GM12874 (cell line): ENCODE measurements around the gene PDXK.

Experiments used
- TF ChIP-seq, protein P1 (sequence below): IDR thresholded peaks from 2 replicates; pipeline ENCODE4 v1.5.1; 2011; ENCODE audit warnings: low read depth, mild to moderate bottlenecking, control low read depth, low read length, moderate library complexity; ENCODE audit not compliant: insufficient read depth

Gene PDXK

DNA sequence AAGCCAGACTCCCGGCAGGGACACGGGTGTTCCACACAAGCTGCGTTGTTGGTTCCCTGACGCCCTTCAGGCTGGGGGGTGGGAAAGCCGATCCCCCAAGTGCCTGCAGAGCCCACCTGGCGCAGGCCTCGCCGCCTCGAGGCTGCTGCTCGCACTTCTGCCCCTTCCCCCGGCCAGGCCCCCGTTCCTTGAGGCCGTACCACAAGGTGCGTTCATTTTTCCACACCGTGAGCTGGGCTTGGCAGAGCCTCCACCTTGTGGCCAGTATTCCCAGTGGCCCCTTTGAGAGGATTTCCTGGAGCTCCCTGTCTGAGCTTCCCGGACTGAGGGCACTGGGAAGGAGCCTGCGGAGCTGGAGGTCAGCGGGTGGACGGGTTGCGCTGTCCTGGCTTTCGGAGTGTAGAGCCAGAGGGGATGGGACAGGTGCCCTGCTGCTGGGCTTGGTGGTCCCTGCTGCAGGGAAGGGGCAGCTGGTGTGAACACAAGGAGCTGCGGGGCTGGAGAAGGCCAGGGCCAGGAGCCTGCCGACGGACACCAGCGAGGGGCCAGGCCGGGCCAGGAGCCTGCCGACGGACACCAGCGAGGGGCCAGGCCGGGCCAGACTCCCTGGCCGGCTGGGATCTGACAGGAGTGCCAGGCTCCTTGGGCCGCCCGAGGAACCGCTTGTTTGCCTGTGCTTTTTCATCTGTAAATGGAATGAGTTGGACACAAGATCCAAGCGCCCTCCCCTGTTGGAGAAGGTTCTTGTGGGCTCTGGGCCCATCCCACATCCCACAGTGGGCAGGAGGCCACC lies 18.4 kb downstream of the PDXK start:
- TF ChIP-seq, protein P1, sequence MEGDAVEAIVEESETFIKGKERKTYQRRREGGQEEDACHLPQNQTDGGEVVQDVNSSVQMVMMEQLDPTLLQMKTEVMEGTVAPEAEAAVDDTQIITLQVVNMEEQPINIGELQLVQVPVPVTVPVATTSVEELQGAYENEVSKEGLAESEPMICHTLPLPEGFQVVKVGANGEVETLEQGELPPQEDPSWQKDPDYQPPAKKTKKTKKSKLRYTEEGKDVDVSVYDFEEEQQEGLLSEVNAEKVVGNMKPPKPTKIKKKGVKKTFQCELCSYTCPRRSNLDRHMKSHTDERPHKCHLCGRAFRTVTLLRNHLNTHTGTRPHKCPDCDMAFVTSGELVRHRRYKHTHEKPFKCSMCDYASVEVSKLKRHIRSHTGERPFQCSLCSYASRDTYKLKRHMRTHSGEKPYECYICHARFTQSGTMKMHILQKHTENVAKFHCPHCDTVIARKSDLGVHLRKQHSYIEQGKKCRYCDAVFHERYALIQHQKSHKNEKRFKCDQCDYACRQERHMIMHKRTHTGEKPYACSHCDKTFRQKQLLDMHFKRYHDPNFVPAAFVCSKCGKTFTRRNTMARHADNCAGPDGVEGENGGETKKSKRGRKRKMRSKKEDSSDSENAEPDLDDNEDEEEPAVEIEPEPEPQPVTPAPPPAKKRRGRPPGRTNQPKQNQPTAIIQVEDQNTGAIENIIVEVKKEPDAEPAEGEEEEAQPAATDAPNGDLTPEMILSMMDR = no peak

DNA sequence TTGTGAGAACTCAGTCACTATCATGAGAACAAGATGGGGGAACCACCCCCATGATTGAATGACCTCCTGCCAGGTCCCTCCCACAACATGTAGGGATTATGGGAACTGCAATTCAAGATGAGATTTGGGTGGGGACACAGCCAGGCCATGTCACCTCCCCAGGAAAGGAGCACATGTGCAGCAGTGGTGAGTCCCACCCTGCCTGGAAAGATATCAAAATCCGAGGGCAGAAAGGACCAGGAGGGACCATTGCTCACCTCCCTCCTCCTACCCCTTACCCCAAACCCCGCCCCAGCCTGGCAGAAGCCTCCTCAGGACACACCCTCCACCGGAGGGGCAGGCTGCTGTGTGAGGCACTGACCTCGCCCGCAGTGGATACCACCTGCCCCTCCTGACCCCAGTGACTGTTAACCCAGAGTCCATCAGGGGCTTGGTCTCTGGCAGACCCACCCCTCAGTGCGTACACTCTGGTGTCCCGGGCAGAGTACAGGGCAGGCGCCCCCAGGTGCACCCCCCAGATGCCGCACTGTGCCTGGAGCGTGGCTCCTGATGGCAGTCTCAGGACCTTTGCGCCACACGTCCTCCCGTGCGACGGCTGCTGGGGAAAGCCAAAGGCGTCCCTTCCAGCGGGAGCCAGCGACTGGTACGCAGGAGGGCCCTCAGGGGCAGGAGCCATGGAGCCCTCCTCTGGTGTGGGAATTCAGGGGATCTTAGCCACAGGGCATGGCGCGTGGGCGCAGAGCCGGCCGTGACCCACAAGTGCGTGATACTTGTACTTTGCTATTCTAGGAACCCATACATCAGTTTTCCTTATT lies 20.9 kb downstream of the PDXK start:
- TF ChIP-seq, protein P1 = no peak

DNA sequence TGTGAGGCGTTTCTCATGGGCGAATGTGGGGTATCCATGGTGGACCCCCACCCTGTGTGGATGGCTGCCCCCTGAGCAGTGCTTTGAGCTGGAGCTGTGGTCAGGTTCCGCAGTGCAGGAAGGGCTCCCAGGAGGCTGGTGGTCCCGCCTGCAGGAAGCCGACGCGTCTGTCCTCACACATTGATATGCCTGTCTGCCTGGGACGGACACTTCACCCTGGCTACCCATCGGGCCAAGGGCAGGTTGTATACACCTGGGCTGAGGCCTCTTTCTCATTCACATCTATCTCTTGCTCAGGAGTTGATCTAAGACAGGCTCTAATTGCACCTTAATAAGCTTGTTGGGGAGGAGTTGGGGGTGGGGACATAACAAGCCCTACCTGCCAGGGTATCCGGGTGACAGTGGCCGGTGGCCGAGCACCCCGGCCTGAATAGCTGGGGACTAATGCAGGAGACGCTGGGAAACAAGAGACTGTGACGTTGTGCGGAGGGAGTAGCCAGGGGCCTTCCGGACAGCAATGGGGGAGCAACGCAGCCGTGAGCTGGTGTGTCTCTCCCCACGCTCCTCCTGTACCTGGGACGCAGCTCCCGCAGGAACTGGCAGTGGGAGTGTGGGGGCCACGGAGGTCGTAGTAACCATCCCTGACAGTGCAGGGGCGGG lies 21.7 kb downstream of the PDXK start:
- TF ChIP-seq, protein P1 = no peak

DNA sequence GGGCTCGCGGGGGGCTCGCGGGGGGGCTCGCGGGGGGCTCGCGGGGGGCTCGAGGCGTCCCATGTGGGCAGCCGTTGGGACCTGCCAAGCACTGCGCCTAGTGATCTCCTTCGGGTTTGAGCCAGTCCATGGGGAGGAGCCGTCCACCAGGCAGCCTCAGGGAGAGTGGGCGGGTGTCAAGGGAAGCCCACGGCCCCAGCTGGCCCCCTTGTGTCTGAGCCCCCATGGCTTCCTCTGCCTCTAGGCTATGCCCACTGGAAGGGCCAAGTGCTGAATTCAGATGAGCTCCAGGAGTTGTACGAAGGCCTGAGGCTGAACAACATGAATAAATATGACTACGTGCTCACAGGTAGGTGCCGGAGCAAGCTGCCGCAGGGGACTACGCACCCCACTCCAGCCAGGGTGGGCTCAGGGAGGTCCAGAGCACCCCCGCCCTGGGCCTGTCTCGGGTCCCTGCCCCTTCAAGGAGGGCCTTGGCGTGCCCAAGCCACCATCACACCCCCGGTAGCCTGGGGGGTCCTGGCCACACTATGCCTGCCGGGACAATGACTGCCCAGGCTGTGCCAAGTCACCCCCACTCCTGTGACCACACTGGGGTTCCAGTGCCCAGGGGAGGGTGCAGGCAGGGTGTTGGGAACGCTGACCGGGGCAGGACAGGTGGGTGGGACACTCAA lies 22.6 kb downstream of the PDXK start:
- TF ChIP-seq, protein P1 = no peak

DNA sequence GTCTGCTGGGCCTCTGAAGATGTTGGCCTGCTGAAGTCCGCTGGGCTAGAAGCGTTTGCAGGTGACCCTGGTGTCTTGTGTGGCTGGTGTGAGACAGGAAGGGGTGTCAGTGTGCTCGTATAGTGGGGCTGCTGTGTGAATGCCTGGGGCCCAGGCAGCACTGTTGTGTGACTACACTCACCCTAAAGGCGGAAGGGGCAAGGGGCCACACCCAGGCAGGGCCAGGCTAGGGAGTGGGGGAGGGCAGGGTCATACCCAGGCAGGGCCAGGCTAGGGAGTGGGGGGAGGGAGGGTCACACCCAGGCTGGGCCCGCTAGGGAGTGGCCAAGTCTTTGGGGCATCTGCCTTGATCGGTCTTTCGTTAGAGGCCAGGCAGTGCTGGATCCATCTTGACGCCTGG lies 25.0 kb downstream of the PDXK start:
- TF ChIP-seq, protein P1 = no peak

DNA sequence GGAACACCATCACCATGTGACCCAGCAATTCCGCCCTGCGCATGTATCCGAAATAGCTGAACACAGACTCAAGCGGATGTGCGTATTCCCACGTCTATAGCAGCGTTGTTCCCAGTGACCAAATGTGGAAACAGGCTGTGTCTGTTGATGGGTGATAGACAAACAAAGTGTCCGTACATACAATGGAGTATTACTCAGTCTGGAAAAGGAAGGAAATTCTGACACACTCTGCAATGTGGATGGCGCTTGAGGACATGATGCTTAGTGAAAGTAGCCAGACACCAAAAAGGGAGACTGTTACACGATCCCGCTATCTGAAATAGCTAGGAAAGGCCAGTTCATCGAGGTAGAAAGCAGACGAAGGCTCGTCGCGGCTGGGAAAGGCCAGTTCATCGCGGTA lies 25.8 kb downstream of the PDXK start:
- TF ChIP-seq, protein P1 = no peak
